ENCODE results near the gene POU2AF3. TPM values are rescaled to one million over a fixed set of nuclear protein-coding genes. Genes with fewer than 3 reads are reported as not detected.
"Not testable (repeated sequence)": the region's sequence is repeated elsewhere in the genome, so short reads cannot be mapped to it uniquely, and the experiment has no call there.

The POU2AF3 gene
- total and polyA plus RNA-seq, 3 experiments from 2014 or later, result not detected

- no peak overlapping the region for H3K4me3 Mint-ChIP-seq
- ChIA-PET CTCF (interaction anchor here (0.6 kb wide), 1 partner anchor 13 kb away, joined by 3 read pairs; no protein-coding TSS in a partner anchor), POLR2A (no interaction called here)
- Histone ChIP-seq H3K27me3 (ENCODE audit: insufficient read depth, low read length, poor library complexity, severe bottlenecking) (no peaks in the 10 kb centered on the region), H3K27ac (ENCODE audit: low read depth, low read length) (no peak overlapping the region), H3K36me3 (ENCODE audit: insufficient read depth, low read length) (no peaks in the 10 kb centered on the region), H3K9me3 (ENCODE audit: low read length) (no peaks in the 10 kb centered on the region), H3K4me1 (ENCODE audit: insufficient read depth, low read length) (no peaks in the 10 kb centered on the region), H3K4me3 (ENCODE audit: low read length) (no peak overlapping the region)
- peaks cover 12 to 43% of the 10 kb centered on the region in 2 donors for H3K27me3 Mint-ChIP-seq
- no peak overlapping the region for H3K27ac Mint-ChIP-seq
- H3K9me3 Mint-ChIP-seq, result peaks cover 0 to 8% (median 0%) of the 10 kb centered on the region in 5 donors
- H3K36me3 Mint-ChIP-seq, result no peaks in the 10 kb centered on the region
- H3K4me1 Mint-ChIP-seq, result no peaks in the 10 kb centered on the region
- no peak for DNase-seq
Measured at GRCh38 chr11:111310723-111311122, 12.4 kb downstream of the POU2AF3 start.

- Mint-ChIP-seq H3K27ac (no peak overlapping the region), H3K4me3 (no peak overlapping the region), H3K27me3 (peaks cover 12 to 38% of the 10 kb centered on the region in 2 donors), H3K9me3 (peaks cover 0 to 8% (median 0%) of the 10 kb centered on the region in 5 donors), H3K4me1 (no peaks in the 10 kb centered on the region), H3K36me3 (no peaks in the 10 kb centered on the region)
- ChIA-PET CTCF (no interaction called here), POLR2A (no interaction called here)
- no peaks in the 10 kb centered on the region for H3K27me3 ChIP-seq (ENCODE audit: insufficient read depth, low read length, poor library complexity, severe bottlenecking)
- no peak for DNase-seq
- H3K4me1 ChIP-seq (ENCODE audit: insufficient read depth, low read length), result no peaks in the 10 kb centered on the region
- H3K9me3 ChIP-seq (ENCODE audit: low read length), result no peaks in the 10 kb centered on the region
- H3K36me3 ChIP-seq (ENCODE audit: insufficient read depth, low read length), result no peaks in the 10 kb centered on the region
- H3K4me3 ChIP-seq (ENCODE audit: low read length), result no peak overlapping the region
- H3K27ac ChIP-seq (ENCODE audit: low read depth, low read length), result no peak overlapping the region
Measured at GRCh38 chr11:111312076-111312475, 13.7 kb downstream of the POU2AF3 start.

GRCh38 chr11:111319296-111319695 is 20.9 kb downstream of the POU2AF3 start:
- CTCF ChIA-PET, result no interaction called here
- Mint-ChIP-seq H3K4me3 (no peak overlapping the region), H3K4me1 (no peaks in the 10 kb centered on the region), H3K36me3 (no peaks in the 10 kb centered on the region), H3K9me3 (peaks cover 0 to 2% (median 0%) of the 10 kb centered on the region in 5 donors), H3K27me3 (peaks cover 8 to 18% of the 10 kb centered on the region in 2 donors), H3K27ac (no peak overlapping the region)
- Histone ChIP-seq H3K27me3 (ENCODE audit: insufficient read depth, low read length, poor library complexity, severe bottlenecking) (no peaks in the 10 kb centered on the region), H3K9me3 (ENCODE audit: low read length) (no peaks in the 10 kb centered on the region), H3K4me3 (ENCODE audit: low read length) (no peak overlapping the region), H3K27ac (ENCODE audit: low read depth, low read length) (no peak overlapping the region), H3K4me1 (ENCODE audit: insufficient read depth, low read length) (no peaks in the 10 kb centered on the region), H3K36me3 (ENCODE audit: insufficient read depth, low read length) (no peaks in the 10 kb centered on the region)
- DNase-seq, result no peak
- POLR2A ChIA-PET, result no interaction called here

- H3K4me1 ChIP-seq (ENCODE audit: insufficient read depth, low read length); H3K27me3 ChIP-seq (ENCODE audit: insufficient read depth, low read length, poor library complexity, severe bottlenecking); H3K4me3 ChIP-seq (ENCODE audit: low read length); H3K27ac ChIP-seq (ENCODE audit: low read depth, low read length); H3K4me3 Mint-ChIP-seq; H3K36me3 Mint-ChIP-seq; POLR2A ChIA-PET; H3K4me1 Mint-ChIP-seq; H3K36me3 ChIP-seq (ENCODE audit: insufficient read depth, low read length); H3K9me3 ChIP-seq (ENCODE audit: low read length); H3K9me3 Mint-ChIP-seq; H3K27ac Mint-ChIP-seq; DNase-seq: not testable (repeated sequence)
- CTCF ChIA-PET, result interaction anchor here (1.0 kb wide), 1 partner anchor 38 kb away, joined by 3 read pairs; no protein-coding TSS in a partner anchor
- peaks cover 7 to 22% of the 10 kb centered on the region in 2 donors for H3K27me3 Mint-ChIP-seq
Measured at GRCh38 chr11:111320199-111320598, 21.9 kb downstream of the POU2AF3 start.

GRCh38 chr11:111320728-111321568 is 22.6 kb downstream of the POU2AF3 start:
- Mint-ChIP-seq H3K4me1 (no peaks in the 10 kb centered on the region), H3K9me3 (no peaks in the 10 kb centered on the region), H3K27ac (no peak overlapping the region), H3K27me3 (peaks cover 5 to 23% of the 10 kb centered on the region in 2 donors), H3K4me3 (no peak overlapping the region), H3K36me3 (no peaks in the 10 kb centered on the region)
- H3K27ac ChIP-seq (ENCODE audit: low read depth, low read length), result no peak overlapping the region
- H3K4me3 ChIP-seq (ENCODE audit: low read length), result no peak overlapping the region
- POLR2A ChIA-PET, result no interaction called here
- no peaks in the 10 kb centered on the region for H3K9me3 ChIP-seq (ENCODE audit: low read length)
- DNase-seq, result no peak
- CTCF ChIA-PET, result no interaction called here
- no peaks in the 10 kb centered on the region for H3K4me1 ChIP-seq (ENCODE audit: insufficient read depth, low read length)
- H3K36me3 ChIP-seq (ENCODE audit: insufficient read depth, low read length), result no peaks in the 10 kb centered on the region
- H3K27me3 ChIP-seq (ENCODE audit: insufficient read depth, low read length, poor library complexity, severe bottlenecking), result no peaks in the 10 kb centered on the region

- Mint-ChIP-seq H3K4me3 (no peak overlapping the region), H3K36me3 (no peaks in the 10 kb centered on the region), H3K27ac (no peak overlapping the region), H3K27me3 (peaks cover 5 to 18% of the 10 kb centered on the region in 2 donors), H3K9me3 (no peaks in the 10 kb centered on the region), H3K4me1 (no peaks in the 10 kb centered on the region)
- no peaks in the 10 kb centered on the region for H3K4me1 ChIP-seq (ENCODE audit: insufficient read depth, low read length)
- no peaks in the 10 kb centered on the region for H3K36me3 ChIP-seq (ENCODE audit: insufficient read depth, low read length)
- no peak overlapping the region for H3K4me3 ChIP-seq (ENCODE audit: low read length)
- H3K27me3 ChIP-seq (ENCODE audit: insufficient read depth, low read length, poor library complexity, severe bottlenecking), result no peaks in the 10 kb centered on the region
- ChIA-PET POLR2A (no interaction called here), CTCF (no interaction called here)
- H3K27ac ChIP-seq (ENCODE audit: low read depth, low read length), result no peak overlapping the region
- no peak for DNase-seq
- H3K9me3 ChIP-seq (ENCODE audit: low read length), result no peaks in the 10 kb centered on the region
Measured at GRCh38 chr11:111322534-111322933, 24.2 kb downstream of the POU2AF3 start.

GRCh38 chr11:111324277-111324720 is 26.0 kb downstream of the POU2AF3 start:
- ChIA-PET CTCF (interaction anchor here (0.7 kb wide), 1 partner anchor 13 kb away, joined by 3 read pairs; no protein-coding TSS in a partner anchor), POLR2A (no interaction called here)
- no peak overlapping the region for H3K4me3 Mint-ChIP-seq
- H3K27ac Mint-ChIP-seq, result no peak overlapping the region
- DNase-seq, result no peak
- Histone ChIP-seq H3K4me1 (ENCODE audit: insufficient read depth, low read length) (no peaks in the 10 kb centered on the region), H3K27ac (ENCODE audit: low read depth, low read length) (no peak overlapping the region), H3K36me3 (ENCODE audit: insufficient read depth, low read length) (no peaks in the 10 kb centered on the region), H3K27me3 (ENCODE audit: insufficient read depth, low read length, poor library complexity, severe bottlenecking) (no peaks in the 10 kb centered on the region), H3K9me3 (ENCODE audit: low read length) (no peaks in the 10 kb centered on the region), H3K4me3 (ENCODE audit: low read length) (no peak overlapping the region)
- H3K27me3 Mint-ChIP-seq, result peaks cover 5 to 18% of the 10 kb centered on the region in 2 donors
- no peaks in the 10 kb centered on the region for H3K9me3 Mint-ChIP-seq
- no peaks in the 10 kb centered on the region for H3K36me3 Mint-ChIP-seq
- no peaks in the 10 kb centered on the region for H3K4me1 Mint-ChIP-seq

GRCh38 chr11:111325259-111325658 is 26.9 kb downstream of the POU2AF3 start:
- H3K9me3 ChIP-seq (ENCODE audit: low read length), result no peaks in the 10 kb centered on the region
- peaks cover 4 to 18% of the 10 kb centered on the region in 2 donors for H3K27me3 Mint-ChIP-seq
- no peaks in the 10 kb centered on the region for H3K36me3 ChIP-seq (ENCODE audit: insufficient read depth, low read length)
- no peaks in the 10 kb centered on the region for H3K4me1 Mint-ChIP-seq
- DNase-seq, result no peak
- H3K27ac Mint-ChIP-seq, result no peak overlapping the region
- H3K27ac ChIP-seq (ENCODE audit: low read depth, low read length), result no peak overlapping the region
- H3K4me1 ChIP-seq (ENCODE audit: insufficient read depth, low read length), result no peaks in the 10 kb centered on the region
- no peaks in the 10 kb centered on the region for H3K27me3 ChIP-seq (ENCODE audit: insufficient read depth, low read length, poor library complexity, severe bottlenecking)
- CTCF ChIA-PET, result no interaction called here
- POLR2A ChIA-PET, result no interaction called here
- H3K9me3 Mint-ChIP-seq, result no peaks in the 10 kb centered on the region
- H3K4me3 ChIP-seq (ENCODE audit: low read length), result no peak overlapping the region
- no peaks in the 10 kb centered on the region for H3K36me3 Mint-ChIP-seq
- H3K4me3 Mint-ChIP-seq, result no peak overlapping the region
